C4-2B (cell line): ENCODE results near the gene ZNF106.

Source experiments
- ZFX ChIP-seq: fragments of 450-650 bp; IDR thresholded peaks from 2 replicates; pipeline ENCODE4 v1.6.1; 2017
- TF ChIP-seq, protein P1 (sequence below): fragments of 450-650 bp; conservative IDR thresholded peaks from 2 replicates; pipeline ENCODE4 v1.5.1; 2017; ENCODE audit warnings: mild to moderate bottlenecking

DNA sequence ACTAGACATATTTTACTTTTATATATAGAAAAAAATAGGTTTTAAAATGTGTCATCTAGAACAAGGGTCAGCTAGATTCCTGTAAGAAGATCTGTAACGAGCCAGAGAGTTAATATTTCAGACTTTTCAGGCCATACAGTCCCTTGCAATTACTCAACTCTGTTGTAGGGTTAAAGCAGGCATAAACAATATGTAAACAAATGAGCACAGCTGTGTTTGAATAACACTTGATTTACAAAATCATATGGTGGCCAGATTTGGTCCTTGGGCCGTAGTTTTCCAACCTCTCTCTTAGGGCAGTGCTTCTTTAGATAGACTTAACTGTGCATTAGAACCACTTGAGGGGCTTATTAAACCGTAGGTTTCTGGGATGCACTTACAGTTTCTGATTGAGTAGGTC, 38.0 kb upstream of the ZNF106 start:
- TF ChIP-seq, protein P1, sequence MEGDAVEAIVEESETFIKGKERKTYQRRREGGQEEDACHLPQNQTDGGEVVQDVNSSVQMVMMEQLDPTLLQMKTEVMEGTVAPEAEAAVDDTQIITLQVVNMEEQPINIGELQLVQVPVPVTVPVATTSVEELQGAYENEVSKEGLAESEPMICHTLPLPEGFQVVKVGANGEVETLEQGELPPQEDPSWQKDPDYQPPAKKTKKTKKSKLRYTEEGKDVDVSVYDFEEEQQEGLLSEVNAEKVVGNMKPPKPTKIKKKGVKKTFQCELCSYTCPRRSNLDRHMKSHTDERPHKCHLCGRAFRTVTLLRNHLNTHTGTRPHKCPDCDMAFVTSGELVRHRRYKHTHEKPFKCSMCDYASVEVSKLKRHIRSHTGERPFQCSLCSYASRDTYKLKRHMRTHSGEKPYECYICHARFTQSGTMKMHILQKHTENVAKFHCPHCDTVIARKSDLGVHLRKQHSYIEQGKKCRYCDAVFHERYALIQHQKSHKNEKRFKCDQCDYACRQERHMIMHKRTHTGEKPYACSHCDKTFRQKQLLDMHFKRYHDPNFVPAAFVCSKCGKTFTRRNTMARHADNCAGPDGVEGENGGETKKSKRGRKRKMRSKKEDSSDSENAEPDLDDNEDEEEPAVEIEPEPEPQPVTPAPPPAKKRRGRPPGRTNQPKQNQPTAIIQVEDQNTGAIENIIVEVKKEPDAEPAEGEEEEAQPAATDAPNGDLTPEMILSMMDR = no peak
- TF ChIP-seq ZFX = no peak
